Measurements from ENCODE around the gene OLFML2A.
"Not testable (repeated sequence)": the region's sequence is repeated elsewhere in the genome, so short reads cannot be mapped to it uniquely, and the experiment has no call there.

Gene OLFML2A

GRCh38 chr9:124841075-124841821, 64.3 kb downstream of the OLFML2A start:
- Histone ChIP-seq H3K4me3 (ENCODE audit: low read length in 2 of 2) (no peak overlapping the region), H3K27ac (ENCODE audit: low read length) (no peak overlapping the region), H3K27me3 (ENCODE audit: control insufficient read depth in 1 of 2, insufficient read depth in 2 of 2, low read length in 2 of 2) (peaks cover 0 to 2% of the 10 kb centered on the region in 2 donors), H3K36me3 (ENCODE audit: control insufficient read depth in 2 of 2, insufficient read depth in 2 of 2, low read length in 2 of 2) (no peaks in the 10 kb centered on the region), H3K9me3 (ENCODE audit: control insufficient read depth in 2 of 2, low read length in 2 of 2) (no peaks in the 10 kb centered on the region), H3K4me1 (ENCODE audit: control insufficient read depth, insufficient read depth, low read length) (peaks cover under 1% of the 10 kb centered on the region), H3K9ac (ENCODE audit: low read length in 2 of 2) (no peak overlapping the region)

DNA sequence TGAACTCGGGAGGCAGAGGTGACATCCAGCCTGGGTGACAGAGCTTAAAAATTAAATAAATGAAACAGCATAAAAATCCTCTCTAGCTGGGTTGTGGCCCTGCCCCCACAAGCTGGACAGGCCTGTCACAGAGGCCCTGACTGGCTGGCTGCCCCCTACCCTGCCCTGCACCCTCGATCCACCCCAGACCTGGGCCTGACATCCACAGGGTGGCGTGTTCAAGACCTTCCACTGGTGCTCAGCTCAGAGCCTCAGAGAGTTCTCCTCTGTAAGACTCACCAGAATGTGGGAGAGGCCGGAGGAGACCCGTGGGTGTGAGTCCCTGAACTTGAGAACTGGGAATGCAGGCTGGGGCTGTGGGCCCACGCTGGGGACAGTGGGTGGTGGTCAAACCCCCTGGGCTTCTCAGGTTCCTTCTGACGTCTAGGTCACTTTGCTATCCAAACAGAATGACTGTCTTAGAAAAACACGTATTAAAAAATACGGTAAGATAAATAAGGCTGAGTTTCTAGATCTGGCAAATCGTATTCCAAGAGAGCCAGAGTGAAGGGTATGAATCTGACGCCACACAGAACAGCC, 66.6 kb downstream of the OLFML2A start:
- Histone ChIP-seq H3K4me3 (ENCODE audit: low read length in 2 of 2) (no peak overlapping the region), H3K36me3 (ENCODE audit: control insufficient read depth in 2 of 2, insufficient read depth in 2 of 2, low read length in 2 of 2) (no peaks in the 10 kb centered on the region), H3K4me1 (ENCODE audit: control insufficient read depth, insufficient read depth, low read length) (no peaks in the 10 kb centered on the region), H3K27ac (ENCODE audit: low read length) (no peak overlapping the region), H3K27me3 (ENCODE audit: control insufficient read depth in 1 of 2, insufficient read depth in 2 of 2, low read length in 2 of 2) (peaks cover 0 to 2% of the 10 kb centered on the region in 2 donors), H3K9me3 (ENCODE audit: control insufficient read depth in 2 of 2, low read length in 2 of 2) (no peaks in the 10 kb centered on the region), H3K9ac (ENCODE audit: low read length in 2 of 2) (no peak overlapping the region)

GRCh38 chr9:124844291-124844690, 67.4 kb downstream of the OLFML2A start:
- H3K27me3 ChIP-seq (ENCODE audit: control insufficient read depth in 1 of 2, insufficient read depth in 2 of 2, low read length in 2 of 2) = peaks cover 0 to 2% of the 10 kb centered on the region in 2 donors
- no peak overlapping the region for H3K27ac ChIP-seq (ENCODE audit: low read length)
- no peak overlapping the region for H3K4me3 ChIP-seq (ENCODE audit: low read length in 2 of 2)

GRCh38 chr9:124846467-124846866, 69.5 kb downstream of the OLFML2A start:
- not testable (repeated sequence) for H3K4me1 ChIP-seq (ENCODE audit: control insufficient read depth, insufficient read depth, low read length)

More at GRCh38 chr9:124844291-124844690, 67.4 kb downstream of the OLFML2A start:
- Histone ChIP-seq H3K9ac (ENCODE audit: low read length in 2 of 2) (no peak overlapping the region), H3K9me3 (ENCODE audit: control insufficient read depth in 2 of 2, low read length in 2 of 2) (no peaks in the 10 kb centered on the region), H3K36me3 (ENCODE audit: control insufficient read depth in 2 of 2, insufficient read depth in 2 of 2, low read length in 2 of 2) (no peaks in the 10 kb centered on the region), H3K4me1 (ENCODE audit: control insufficient read depth, insufficient read depth, low read length) (no peaks in the 10 kb centered on the region)

DNA sequence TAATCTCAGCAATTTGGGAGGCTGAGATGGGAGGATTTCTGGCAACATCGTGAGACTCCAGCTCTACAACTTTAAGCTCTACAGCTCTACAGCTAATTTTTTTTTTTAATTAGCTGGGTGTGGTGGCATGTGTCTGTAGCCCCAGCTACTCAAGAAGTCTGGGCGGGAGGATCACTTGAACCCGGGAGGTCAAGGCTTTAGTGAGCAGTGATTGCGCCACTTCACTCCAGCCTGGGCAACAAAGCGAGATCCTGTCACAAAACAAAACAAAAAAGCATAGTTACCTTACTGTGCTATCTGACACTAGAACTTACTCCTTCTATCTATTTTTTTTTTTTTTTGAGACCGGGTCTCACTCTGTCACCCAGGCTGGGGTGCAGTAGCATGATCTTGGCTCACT, 70.0 kb downstream of the OLFML2A start:
- Histone ChIP-seq H3K9me3 (ENCODE audit: control insufficient read depth in 2 of 2, low read length in 2 of 2) (no peaks in the 10 kb centered on the region), H3K27ac (ENCODE audit: low read length) (no peak overlapping the region), H3K27me3 (ENCODE audit: control insufficient read depth in 1 of 2, insufficient read depth in 2 of 2, low read length in 2 of 2) (peaks cover 0 to 2% of the 10 kb centered on the region in 2 donors), H3K36me3 (ENCODE audit: control insufficient read depth in 2 of 2, insufficient read depth in 2 of 2, low read length in 2 of 2) (no peaks in the 10 kb centered on the region), H3K9ac (ENCODE audit: low read length in 2 of 2) (no peak overlapping the region), H3K4me1 (ENCODE audit: control insufficient read depth, insufficient read depth, low read length) (peaks cover 4% of the 10 kb centered on the region), H3K4me3 (ENCODE audit: low read length in 2 of 2) (no peak overlapping the region)

More at GRCh38 chr9:124846467-124846866, 69.5 kb downstream of the OLFML2A start:
- not testable (repeated sequence) for H3K36me3 ChIP-seq (ENCODE audit: control insufficient read depth in 2 of 2, insufficient read depth in 2 of 2, low read length in 2 of 2); H3K4me3 ChIP-seq (ENCODE audit: low read length in 2 of 2); H3K9me3 ChIP-seq (ENCODE audit: control insufficient read depth in 2 of 2, low read length in 2 of 2); H3K27ac ChIP-seq (ENCODE audit: low read length); H3K9ac ChIP-seq (ENCODE audit: low read length in 2 of 2); H3K27me3 ChIP-seq (ENCODE audit: control insufficient read depth in 1 of 2, insufficient read depth in 2 of 2, low read length in 2 of 2)

DNA sequence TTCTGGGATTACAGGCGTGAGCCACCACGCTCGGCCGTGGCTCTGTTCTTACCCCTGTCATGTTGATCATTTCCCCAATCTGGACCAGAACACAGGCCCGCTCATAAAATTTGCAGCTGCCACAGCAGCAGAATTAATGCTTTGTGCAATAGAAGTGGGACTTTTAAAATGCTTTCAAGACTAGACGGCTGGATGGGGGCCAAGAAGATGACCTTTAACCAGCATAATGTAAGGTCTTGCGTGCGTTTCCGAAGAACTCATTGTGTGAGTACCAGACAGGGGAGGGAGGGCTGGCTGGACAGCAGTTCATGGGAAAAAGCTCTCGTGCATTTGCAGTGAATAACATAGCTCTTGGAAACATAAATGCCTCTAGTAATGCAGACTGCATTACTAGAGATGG, 72.9 kb downstream of the OLFML2A start:
- Histone ChIP-seq H3K9ac (ENCODE audit: low read length in 2 of 2) (no peak overlapping the region), H3K4me1 (ENCODE audit: control insufficient read depth, insufficient read depth, low read length) (peaks cover 19% of the 10 kb centered on the region), H3K36me3 (ENCODE audit: control insufficient read depth in 2 of 2, insufficient read depth in 2 of 2, low read length in 2 of 2) (no peaks in the 10 kb centered on the region), H3K27me3 (ENCODE audit: control insufficient read depth in 1 of 2, insufficient read depth in 2 of 2, low read length in 2 of 2) (peaks cover 0 to 2% of the 10 kb centered on the region in 2 donors), H3K4me3 (ENCODE audit: low read length in 2 of 2) (no peak overlapping the region), H3K9me3 (ENCODE audit: control insufficient read depth in 2 of 2, low read length in 2 of 2) (no peaks in the 10 kb centered on the region), H3K27ac (ENCODE audit: low read length) (no peak overlapping the region)

- no peaks in the 10 kb centered on the region for H3K9me3 ChIP-seq (ENCODE audit: control insufficient read depth in 2 of 2, low read length in 2 of 2)
- H3K27me3 ChIP-seq (ENCODE audit: control insufficient read depth in 1 of 2, insufficient read depth in 2 of 2, low read length in 2 of 2) = no peaks in the 10 kb centered on the region
- peaks cover 0 to 5% of the 10 kb centered on the region in 2 donors for H3K36me3 ChIP-seq (ENCODE audit: control insufficient read depth in 2 of 2, insufficient read depth in 2 of 2, low read length in 2 of 2)
- no peak overlapping the region for H3K27ac ChIP-seq (ENCODE audit: low read length)
- peak overlapping the region; percentile 23 to 55 for H3K9ac ChIP-seq (ENCODE audit: low read length in 2 of 2)
- H3K4me3 ChIP-seq (ENCODE audit: low read length in 2 of 2) = peak overlapping the region; percentile 73 to 76
- peaks cover 19% of the 10 kb centered on the region for H3K4me1 ChIP-seq (ENCODE audit: control insufficient read depth, insufficient read depth, low read length)
These were observed 75.3 kb downstream of the OLFML2A start for GRCh38 chr9:124852121-124852828.

- peak within 1 kb of the TSS; percentile 46 for H3K27ac ChIP-seq (ENCODE audit: low read length)
These were observed 76.0 kb downstream of the OLFML2A start, which contains the start of gene WDR38 for GRCh38 chr9:124852829-124853531. Gene WDR38 (plus strand): TSS chr9:124853460. CDS start chr9:124853532, 72 bp downstream.

GRCh38 chr9:124853605-124854143, 76.7 kb downstream of the OLFML2A start:
- peak overlapping the region in 1 of 2 donors; percentile 73 for H3K4me3 ChIP-seq (ENCODE audit: low read length in 2 of 2)
- H3K36me3 ChIP-seq (ENCODE audit: control insufficient read depth in 2 of 2, insufficient read depth in 2 of 2, low read length in 2 of 2) = peaks cover 8 to 16% of the 10 kb centered on the region in 2 donors
- H3K27ac ChIP-seq (ENCODE audit: low read length) = peak overlapping the region; percentile 46
- H3K27me3 ChIP-seq (ENCODE audit: control insufficient read depth in 1 of 2, insufficient read depth in 2 of 2, low read length in 2 of 2) = no peaks in the 10 kb centered on the region
- peak overlapping the region in 1 of 2 donors; percentile 48 for H3K9ac ChIP-seq (ENCODE audit: low read length in 2 of 2)
- H3K4me1 ChIP-seq (ENCODE audit: control insufficient read depth, insufficient read depth, low read length) = peaks cover 21% of the 10 kb centered on the region
- no peaks in the 10 kb centered on the region for H3K9me3 ChIP-seq (ENCODE audit: control insufficient read depth in 2 of 2, low read length in 2 of 2)

More at GRCh38 chr9:124852829-124853531, 76.0 kb downstream of the OLFML2A start, which contains the start of gene WDR38:
- Histone ChIP-seq H3K4me3 (ENCODE audit: low read length in 2 of 2) (peak within 1 kb of the TSS; percentile 73 to 76), H3K9ac (ENCODE audit: low read length in 2 of 2) (peak within 1 kb of the TSS; percentile 48 to 55), H3K9me3 (ENCODE audit: control insufficient read depth in 2 of 2, low read length in 2 of 2) (no peaks in the 10 kb centered on the region), H3K36me3 (ENCODE audit: control insufficient read depth in 2 of 2, insufficient read depth in 2 of 2, low read length in 2 of 2) (peaks cover 4 to 12% of the 10 kb centered on the region in 2 donors), H3K27me3 (ENCODE audit: control insufficient read depth in 1 of 2, insufficient read depth in 2 of 2, low read length in 2 of 2) (no peaks in the 10 kb centered on the region), H3K4me1 (ENCODE audit: control insufficient read depth, insufficient read depth, low read length) (peaks cover 19% of the 10 kb centered on the region)

DNA sequence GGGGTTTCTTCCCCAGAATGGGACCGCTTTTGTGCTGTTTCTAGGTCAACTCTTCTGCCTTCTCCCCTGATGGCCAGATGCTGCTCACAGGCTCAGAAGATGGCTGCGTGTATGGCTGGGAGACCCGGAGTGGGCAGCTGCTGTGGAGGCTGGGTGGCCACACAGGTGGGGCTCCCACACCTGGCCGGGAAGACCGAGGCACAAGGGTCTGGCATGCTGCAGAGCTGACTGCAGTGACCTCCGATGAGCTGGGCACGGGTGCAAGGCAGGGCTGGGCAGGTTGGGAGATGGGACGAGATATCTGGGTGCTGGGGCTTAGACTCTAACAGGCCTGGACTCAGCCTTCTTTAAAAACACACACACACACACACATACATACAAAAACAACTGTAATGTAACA, 77.2 kb downstream of the OLFML2A start:
- Histone ChIP-seq H3K9ac (ENCODE audit: low read length in 2 of 2) (no peak overlapping the region), H3K9me3 (ENCODE audit: control insufficient read depth in 2 of 2, low read length in 2 of 2) (no peaks in the 10 kb centered on the region), H3K4me1 (ENCODE audit: control insufficient read depth, insufficient read depth, low read length) (peaks cover 25% of the 10 kb centered on the region), H3K27ac (ENCODE audit: low read length) (peak overlapping the region; percentile 11), H3K27me3 (ENCODE audit: control insufficient read depth in 1 of 2, insufficient read depth in 2 of 2, low read length in 2 of 2) (no peaks in the 10 kb centered on the region), H3K4me3 (ENCODE audit: low read length in 2 of 2) (no peak overlapping the region), H3K36me3 (ENCODE audit: control insufficient read depth in 2 of 2, insufficient read depth in 2 of 2, low read length in 2 of 2) (peaks cover 12 to 20% of the 10 kb centered on the region in 2 donors)

Measured in stomach smooth muscle (tissue), 2 donors.